ENCODE measurements around the gene UBE2E2. TPM values are rescaled to one million over a fixed set of nuclear protein-coding genes. Genes with fewer than 3 reads are reported as not detected.

Gene UBE2E2
- total RNA-seq, 2 experiments from 2014 or later: 14.1 to 20.2 TPM

DNA sequence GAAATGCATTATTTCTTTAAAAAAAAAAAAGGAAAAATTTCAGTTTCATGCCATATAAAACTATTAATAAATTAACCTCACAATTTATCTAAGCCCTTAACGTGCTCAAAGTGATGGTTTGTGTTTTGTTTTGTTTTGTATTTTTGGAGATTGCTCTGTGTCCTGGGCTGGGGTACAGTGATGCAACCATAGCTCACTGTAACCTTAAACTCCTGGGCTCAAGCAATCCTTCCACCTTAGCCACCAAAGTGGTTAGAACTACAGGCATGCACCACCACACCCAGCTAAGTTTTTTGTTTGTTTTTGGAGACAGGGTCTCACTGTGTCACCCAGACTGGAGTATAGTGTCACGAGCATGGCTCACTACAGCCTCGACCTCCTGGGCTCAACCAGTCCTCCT is 180.7 kb downstream of the UBE2E2 start:
- intact Hi-C loops (cut with DNase I, micrococcal nuclease): no loop called here
- Histone ChIP-seq H3K4me1 (ENCODE audit: insufficient read depth, low read length) (no peaks in the 10 kb centered on the region), H3K27ac (ENCODE audit: low read depth in 1 of 2, low read length in 2 of 2) (no peak overlapping the region), H3K27me3 (ENCODE audit: control insufficient read depth in 1 of 2, insufficient read depth in 2 of 2, low read length in 2 of 2) (no peaks in the 10 kb centered on the region), H3K9me3 (ENCODE audit: control insufficient read depth in 1 of 2, insufficient read depth in 1 of 2, low read length in 2 of 2) (no peaks in the 10 kb centered on the region), H3K36me3 (ENCODE audit: insufficient read depth, low read length) (no peaks in the 10 kb centered on the region), H3K4me3 (ENCODE audit: low read length) (no peak overlapping the region)
- Mint-ChIP-seq H3K4me1 (ENCODE audit: low read depth) (no peaks in the 10 kb centered on the region), H3K27ac (no peak overlapping the region), H3K36me3 (ENCODE audit: low read depth) (no peaks in the 10 kb centered on the region), H3K27me3 (no peaks in the 10 kb centered on the region), H3K9me3 (no peaks in the 10 kb centered on the region), H3K4me3 (no peak overlapping the region)
- TF ChIP-seq, protein P1, sequence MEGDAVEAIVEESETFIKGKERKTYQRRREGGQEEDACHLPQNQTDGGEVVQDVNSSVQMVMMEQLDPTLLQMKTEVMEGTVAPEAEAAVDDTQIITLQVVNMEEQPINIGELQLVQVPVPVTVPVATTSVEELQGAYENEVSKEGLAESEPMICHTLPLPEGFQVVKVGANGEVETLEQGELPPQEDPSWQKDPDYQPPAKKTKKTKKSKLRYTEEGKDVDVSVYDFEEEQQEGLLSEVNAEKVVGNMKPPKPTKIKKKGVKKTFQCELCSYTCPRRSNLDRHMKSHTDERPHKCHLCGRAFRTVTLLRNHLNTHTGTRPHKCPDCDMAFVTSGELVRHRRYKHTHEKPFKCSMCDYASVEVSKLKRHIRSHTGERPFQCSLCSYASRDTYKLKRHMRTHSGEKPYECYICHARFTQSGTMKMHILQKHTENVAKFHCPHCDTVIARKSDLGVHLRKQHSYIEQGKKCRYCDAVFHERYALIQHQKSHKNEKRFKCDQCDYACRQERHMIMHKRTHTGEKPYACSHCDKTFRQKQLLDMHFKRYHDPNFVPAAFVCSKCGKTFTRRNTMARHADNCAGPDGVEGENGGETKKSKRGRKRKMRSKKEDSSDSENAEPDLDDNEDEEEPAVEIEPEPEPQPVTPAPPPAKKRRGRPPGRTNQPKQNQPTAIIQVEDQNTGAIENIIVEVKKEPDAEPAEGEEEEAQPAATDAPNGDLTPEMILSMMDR (IDR thresholded peaks at IDR 0.05): no peak
- no peak for ATAC-seq (ENCODE audit: poor library complexity)
- no peak for DNase-seq
- POLR2A ChIA-PET: no interaction called here
- CTCF ChIA-PET: no interaction called here

DNA sequence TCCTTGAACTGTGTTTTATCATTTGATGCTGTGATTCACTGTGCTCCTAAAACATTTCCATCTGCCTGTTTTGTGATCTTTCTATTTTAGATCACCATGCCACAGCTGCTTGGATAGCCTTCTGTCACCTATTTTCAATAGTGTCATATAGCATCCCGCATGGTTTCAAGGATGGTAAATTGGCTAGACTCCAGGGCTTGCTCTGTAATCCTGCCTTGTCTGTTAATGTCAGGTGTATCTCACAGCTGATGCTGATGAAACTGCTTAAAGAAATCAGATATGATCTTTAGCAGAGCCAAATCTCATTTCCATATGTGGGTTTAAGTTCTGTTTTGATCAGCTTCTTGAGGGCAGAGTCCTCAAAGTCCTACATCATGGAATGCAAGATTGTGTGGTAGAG is 182.2 kb downstream of the UBE2E2 start:
- Histone ChIP-seq H3K4me1 (ENCODE audit: insufficient read depth, low read length) (no peaks in the 10 kb centered on the region), H3K9me3 (ENCODE audit: control insufficient read depth in 1 of 2, insufficient read depth in 1 of 2, low read length in 2 of 2) (no peaks in the 10 kb centered on the region), H3K27ac (ENCODE audit: low read depth in 1 of 2, low read length in 2 of 2) (no peak overlapping the region), H3K36me3 (ENCODE audit: insufficient read depth, low read length) (no peaks in the 10 kb centered on the region), H3K27me3 (ENCODE audit: control insufficient read depth in 1 of 2, insufficient read depth in 2 of 2, low read length in 2 of 2) (no peaks in the 10 kb centered on the region), H3K4me3 (ENCODE audit: low read length) (no peak overlapping the region)
- TF ChIP-seq, protein P1 (IDR thresholded peaks at IDR 0.05): no peak
- H3K9me3 Mint-ChIP-seq: no peaks in the 10 kb centered on the region
- no peaks in the 10 kb centered on the region for H3K4me1 Mint-ChIP-seq (ENCODE audit: low read depth)
- ATAC-seq (ENCODE audit: poor library complexity): no peak
- H3K4me3 Mint-ChIP-seq: no peak overlapping the region
- intact Hi-C loops (cut with DNase I, micrococcal nuclease): no loop called here
- ChIA-PET CTCF (no interaction called here), POLR2A (interaction anchor here (0.6 kb wide), 1 partner anchor 25 kb away, joined by 3 read pairs; no protein-coding TSS in a partner anchor)
- no peak for DNase-seq
- H3K27ac Mint-ChIP-seq: no peak overlapping the region
- no peaks in the 10 kb centered on the region for H3K27me3 Mint-ChIP-seq
- no peaks in the 10 kb centered on the region for H3K36me3 Mint-ChIP-seq (ENCODE audit: low read depth)

DNA sequence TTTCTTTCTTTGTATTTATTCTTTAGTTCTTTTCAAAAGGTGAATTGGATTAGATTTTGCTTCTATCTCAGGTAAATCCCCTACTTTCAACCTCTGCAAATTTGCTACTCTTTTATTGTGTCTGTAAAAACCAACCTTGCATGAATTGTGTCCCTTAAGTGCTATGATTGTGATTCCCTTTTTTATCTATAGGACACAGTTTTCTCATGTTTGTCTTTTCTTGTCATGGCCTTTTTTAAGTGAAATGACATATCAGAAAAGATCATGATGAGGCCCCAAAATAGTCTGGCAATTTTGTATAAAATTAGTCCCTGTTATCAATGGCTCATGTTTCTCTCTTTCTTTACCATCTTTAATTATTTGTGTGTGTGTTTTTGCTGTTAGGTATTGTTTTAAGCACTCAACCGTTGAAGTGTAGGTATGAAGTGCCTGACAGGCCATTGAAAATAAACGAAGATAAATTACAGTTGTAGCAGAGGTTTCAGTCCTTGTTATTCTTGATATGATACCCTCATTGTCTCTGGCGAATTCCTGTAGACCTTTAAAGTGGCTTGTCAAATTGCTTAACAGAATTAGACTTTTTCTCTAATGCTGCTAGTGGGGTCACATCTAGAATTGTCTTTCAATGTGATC is 184.3 kb downstream of the UBE2E2 start:
- Mint-ChIP-seq H3K27me3 (no peaks in the 10 kb centered on the region), H3K27ac (no peak overlapping the region), H3K9me3 (no peaks in the 10 kb centered on the region), H3K4me1 (ENCODE audit: low read depth) (peaks cover 6% of the 10 kb centered on the region), H3K4me3 (no peak overlapping the region), H3K36me3 (ENCODE audit: low read depth) (no peaks in the 10 kb centered on the region)
- no peak for DNase-seq
- ChIA-PET POLR2A (no interaction called here), CTCF (no interaction called here)
- H3K27me3 ChIP-seq (ENCODE audit: control insufficient read depth in 1 of 2, insufficient read depth in 2 of 2, low read length in 2 of 2): no peaks in the 10 kb centered on the region
- no peaks in the 10 kb centered on the region for H3K9me3 ChIP-seq (ENCODE audit: control insufficient read depth in 1 of 2, insufficient read depth in 1 of 2, low read length in 2 of 2)
- no peak overlapping the region for H3K27ac ChIP-seq (ENCODE audit: low read depth in 1 of 2, low read length in 2 of 2)
- H3K36me3 ChIP-seq (ENCODE audit: insufficient read depth, low read length): no peaks in the 10 kb centered on the region
- no peak overlapping the region for H3K4me3 ChIP-seq (ENCODE audit: low read length)
- no peaks in the 10 kb centered on the region for H3K4me1 ChIP-seq (ENCODE audit: insufficient read depth, low read length)
- TF ChIP-seq, protein P1 (IDR thresholded peaks at IDR 0.05): no peak
- intact Hi-C loops (cut with DNase I, micrococcal nuclease): no loop called here
- ATAC-seq (ENCODE audit: poor library complexity): no peak

Measured in CD4-positive, alpha-beta T cell (primary cell).